GM18526 (cell line): ENCODE results near the gene TRAPPC14.

ENCODE experiments used
- POLR2A ChIP-seq: IDR thresholded peaks from 3 replicates; pipeline ENCODE4 v1.6.1; 2011; ENCODE audit not compliant: insufficient read length; ENCODE audit errors: extremely low read depth

TRAPPC14 gene

DNA sequence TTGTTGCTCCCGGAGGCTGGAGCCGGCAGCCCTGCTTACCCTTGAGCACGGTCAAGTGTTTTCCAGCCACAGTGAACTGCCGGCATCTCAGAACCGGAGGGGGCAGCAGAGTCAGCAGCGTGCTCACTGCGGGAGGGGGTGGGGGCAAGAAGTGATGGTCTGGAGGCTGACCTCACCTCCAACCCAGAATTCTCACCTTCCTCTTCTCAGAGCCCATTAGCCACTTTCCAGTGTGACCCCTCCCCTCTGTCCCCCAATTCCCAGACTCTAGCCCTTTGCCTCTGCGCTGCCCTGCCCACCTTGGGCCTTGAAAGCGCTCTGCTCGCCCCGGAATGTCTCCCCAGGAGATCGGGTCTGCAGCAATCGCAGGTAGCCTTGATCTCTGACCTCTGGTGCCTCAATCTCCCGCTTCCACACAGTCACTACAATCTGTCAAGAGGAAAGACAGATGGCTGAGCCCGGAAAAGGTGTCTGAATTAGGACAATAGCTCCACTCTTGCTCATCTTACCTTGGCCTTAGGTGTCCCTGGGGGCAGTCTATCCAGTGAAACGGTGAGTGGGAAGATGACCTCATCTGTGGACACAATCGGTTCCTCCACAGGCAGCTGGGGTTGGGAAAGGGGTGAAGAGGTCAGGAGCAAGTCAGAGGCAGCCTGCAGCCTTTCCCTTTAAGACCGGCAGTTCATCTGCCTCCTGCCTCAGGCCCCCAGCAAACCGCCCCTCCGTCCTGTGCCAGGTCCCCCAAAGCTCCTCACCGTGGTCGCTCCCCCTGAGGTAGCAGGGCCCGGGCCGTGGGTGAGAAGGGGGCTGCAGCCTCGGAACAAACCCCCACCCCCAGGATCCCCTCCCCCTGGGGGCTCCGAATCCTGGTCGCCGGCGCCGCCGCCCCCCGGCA lies 942 bp downstream of the TRAPPC14 start:
- no peak for TF ChIP-seq POLR2A

DNA sequence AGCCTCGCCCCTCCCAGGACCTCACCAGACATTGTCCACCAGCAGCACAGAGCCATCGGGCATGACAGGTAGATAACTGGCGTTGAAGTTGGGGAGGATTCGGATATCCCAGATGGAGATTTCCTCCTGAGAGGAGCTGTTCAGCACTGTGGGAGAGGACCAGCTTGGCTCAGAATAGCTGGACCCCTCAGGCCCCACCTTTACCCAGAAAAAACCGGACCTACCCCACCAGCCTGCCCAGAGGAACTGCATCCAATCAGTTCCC lies 1.5 kb downstream of the TRAPPC14 start:
- TF ChIP-seq POLR2A, result no peak

DNA sequence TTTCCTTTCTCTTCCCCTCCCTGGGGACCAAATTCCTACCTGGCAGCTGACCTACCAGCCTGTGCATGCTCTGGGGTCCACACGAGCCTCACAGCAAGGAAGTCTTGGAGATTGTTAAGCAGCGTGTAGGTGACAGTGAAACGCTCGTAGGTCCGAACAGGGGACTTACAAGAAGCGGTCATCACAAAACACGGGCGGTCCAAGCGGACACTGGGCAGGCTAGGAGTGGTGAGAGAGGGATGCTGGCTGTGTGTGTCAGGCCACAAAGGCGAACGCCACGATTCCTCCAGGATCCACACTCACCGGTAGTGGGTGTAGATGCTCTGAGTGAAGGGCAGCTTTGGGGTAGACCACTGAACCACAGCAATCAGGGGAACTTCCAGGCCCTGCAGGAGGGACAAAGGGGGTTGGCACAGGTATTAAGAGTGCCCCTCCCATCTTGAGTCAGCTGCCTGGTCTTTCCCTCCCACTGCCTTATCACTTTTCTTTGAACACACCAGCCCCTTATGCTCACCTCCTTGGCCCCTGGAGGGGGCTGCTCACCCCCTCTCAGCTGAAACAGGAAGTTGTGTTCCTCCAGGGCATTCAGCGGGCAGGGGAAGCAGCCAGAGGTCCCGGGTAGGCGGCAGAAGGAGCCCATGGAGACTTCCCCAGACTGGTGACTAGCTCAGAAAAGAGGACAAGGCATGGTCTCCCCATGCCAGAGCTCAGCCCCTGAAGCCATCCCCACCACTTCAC lies 2.0 kb downstream of the TRAPPC14 start:
- TF ChIP-seq POLR2A, result no peak

DNA sequence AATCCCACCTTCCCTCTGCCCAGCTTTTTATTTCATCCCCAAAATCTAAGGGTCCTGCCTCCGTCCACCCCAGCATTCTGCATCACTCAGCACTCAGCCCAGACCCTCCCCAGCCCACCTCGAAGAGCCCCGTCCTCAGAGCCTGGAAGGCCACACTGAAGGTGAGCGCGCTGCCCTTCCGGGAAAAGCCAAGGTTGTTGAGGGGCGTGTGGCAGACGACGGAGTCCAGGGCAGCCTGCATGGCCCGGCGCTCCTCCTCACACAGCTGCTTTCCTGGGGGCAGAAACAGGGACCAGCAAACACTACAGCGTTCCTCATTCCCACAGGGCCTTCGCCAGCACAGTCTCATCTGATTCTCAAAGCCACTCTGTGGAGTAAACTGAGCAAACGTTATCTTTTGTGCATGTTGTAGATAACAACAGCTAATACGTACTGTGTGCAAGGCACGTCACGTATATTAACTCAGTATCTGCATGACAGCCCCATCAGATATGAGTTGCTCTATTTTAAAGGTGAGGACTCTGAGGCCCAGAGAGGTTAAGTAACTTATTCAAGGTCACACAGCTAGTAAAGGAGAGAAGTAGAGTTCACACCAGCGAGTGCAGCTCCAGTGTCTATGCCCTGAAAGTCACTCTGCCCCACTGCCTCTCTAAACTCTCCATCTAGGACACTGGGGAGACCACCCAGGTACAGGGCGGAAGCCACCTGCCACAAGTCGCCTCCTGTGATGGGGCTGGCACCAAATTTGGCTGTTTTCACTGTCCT lies 2.8 kb downstream of the TRAPPC14 start:
- TF ChIP-seq POLR2A, result no peak

DNA sequence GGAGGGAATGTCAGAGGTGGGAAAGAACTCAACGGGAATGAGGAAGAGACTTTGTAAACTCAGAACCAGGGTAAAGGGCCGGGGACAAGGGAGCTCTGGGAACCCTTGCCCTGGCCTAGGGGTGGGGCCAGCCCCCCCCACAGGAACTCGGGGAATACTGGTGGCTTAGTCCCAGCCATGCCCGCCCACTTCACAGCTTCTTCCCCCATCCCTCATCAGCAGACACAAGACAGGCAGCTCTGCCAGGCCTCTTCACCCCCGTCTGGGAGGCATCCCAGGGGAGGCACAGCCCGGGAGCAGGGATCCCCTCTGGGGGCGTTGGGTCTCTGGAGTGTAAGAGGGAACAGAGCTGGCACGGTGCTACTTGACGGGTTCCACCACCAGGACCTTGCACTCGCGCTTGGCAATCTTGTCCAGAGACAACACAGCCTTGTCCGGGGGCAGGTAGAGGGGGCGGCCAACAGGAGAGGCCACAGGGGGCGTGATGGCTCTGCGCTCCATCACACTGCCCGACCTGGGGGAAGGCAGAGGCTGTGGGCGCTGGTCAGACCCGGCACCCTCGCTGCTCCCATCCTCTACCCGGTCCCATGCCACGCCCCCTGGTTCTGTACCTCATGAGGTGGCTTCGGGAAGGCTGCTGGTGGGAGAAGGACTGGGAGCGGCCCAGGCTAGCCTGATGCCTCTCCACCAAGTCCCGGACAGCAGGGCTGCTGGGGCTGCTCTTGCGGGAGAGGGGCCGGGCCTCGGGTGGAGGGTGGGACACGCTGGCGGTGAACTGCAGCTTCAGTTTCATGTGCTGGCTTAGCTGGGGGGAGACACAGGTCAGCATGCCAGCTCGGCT lies 3.7 kb downstream of the TRAPPC14 start:
- no peak for TF ChIP-seq POLR2A

DNA sequence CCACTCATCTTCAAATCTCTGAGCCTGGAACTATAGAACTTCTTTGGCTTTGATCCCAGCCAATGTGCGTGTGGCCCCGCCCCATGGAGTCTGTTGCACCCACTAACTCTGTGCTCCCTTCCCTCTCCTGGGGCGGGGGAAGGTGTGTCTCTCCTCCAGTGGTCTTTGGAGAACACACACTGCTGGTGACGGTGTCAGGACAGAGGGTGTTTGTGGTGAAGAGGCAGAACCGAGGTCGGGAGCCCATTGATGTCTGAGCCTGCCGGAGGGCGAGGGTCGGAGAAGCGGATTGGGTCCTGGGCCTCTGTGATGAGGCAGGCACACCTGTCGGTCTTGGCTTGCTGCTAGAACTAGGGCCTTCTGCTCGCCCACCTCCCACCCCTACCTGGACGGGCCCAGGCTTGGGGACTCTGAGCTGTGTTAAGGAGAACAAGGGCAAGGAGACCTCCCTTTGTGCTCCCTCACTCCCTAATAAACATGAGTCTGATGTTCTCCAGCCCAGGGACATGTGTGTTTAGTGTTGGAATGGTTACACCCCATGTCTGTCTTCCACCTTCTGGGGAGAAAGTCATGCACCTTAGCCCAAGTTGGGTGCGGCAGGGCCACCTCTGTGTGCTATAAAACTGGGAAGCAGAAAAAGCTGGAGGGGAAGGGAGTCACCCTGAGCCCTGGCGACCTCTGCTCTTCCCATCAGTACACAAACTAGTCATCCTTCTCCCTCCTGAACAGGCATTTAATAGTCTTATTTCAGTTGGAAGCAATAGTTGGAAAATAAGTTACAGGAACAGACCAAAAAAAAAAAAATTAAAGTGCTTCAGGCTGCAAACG lies 4.6 kb downstream of the TRAPPC14 start:
- no peak for TF ChIP-seq POLR2A

DNA sequence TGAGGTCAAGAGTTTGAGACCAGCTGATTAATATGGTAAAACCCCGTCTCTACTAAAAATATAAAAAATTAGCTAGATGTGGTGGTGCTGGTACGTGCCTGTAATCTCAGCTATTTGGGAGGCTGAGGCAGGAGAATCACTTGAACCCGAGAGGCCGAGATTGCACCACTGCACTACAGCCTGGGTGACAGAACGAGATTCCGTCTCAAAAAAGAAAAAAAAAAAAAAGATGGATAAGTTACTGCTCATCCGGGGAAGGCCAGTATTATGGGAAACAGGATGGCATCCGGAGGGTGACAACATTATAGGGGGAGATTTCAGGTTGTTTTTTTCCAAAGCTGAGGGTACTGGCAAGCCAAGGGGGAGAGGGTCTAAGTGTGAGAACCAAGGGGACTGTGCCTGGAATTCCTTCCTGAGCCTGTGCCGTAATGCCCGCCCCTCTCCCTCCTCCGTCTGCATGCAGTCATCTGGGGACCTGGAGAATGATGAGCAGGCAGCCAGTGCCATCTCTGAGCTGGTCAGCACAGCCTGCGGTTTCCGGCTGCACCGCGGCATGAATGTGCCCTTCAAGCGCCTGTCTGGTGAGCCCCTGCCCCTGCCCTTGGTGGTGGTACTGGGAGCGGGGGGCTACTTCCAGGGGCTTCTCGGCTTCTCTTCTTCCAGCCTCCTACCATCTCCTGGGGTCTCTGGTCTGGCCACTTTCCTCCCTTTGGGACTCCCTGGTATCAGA lies 5.4 kb downstream of the TRAPPC14 start:
- no peak for TF ChIP-seq POLR2A

DNA sequence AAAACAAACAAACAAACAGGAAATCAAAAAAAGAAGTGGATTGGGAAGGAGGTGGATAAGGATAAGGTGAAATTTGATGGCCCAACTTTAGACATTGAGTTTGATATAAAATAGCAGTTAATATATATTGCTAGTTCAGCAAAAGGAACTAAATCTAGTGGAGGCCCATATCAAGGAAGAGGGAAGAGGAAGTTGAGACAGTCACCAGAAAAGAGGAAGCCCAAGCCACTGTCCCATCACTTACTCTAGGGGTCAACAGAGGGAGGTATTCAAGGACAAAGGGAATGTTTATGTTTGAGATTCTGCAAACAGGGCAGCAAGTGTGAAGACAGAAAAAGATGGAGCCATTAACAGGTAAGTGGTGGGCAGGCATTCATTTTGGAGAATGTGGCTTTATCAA lies 6.1 kb downstream of the TRAPPC14 start:
- TF ChIP-seq POLR2A, result no peak

DNA sequence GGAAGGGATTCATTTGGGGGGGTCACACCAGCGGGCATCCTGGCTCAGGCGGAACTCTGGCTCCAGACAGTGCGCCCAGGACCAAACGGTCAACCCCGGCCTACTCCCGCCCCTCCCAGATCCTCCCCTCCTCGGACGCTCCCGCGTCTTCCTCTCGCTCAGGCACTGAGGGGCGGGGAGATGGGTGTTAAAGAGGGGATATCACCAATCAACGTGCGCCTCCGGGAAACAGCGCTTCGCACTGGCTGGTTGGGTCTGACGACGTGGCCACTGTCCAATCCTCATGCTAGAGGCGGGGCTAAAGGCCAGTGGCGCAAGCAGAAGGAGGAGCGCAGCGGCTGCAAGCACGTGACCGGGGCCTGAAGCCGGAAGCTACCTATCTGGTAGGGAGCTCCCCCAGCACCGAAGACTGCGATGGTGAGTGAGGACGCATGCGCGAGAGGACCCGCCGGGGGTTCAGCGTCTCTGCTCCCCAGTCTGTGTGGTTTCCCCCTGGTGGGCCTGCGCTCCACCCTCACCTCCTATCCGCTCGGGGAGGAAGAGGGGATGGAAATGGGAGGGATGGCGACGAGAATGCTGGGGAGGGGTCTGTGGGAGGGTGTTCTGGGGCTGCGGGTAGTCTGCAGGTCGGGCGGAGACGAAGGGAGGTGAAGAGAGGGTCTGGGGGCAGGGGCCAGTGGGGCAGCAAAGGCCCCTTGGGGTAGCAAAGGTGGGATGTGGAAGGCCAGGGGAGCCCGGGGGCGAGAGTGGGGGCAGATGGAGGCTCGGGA lies 9.8 kb downstream of the TRAPPC14 start, which contains the start of gene LAMTOR4:
LAMTOR4 (plus strand) TSS at position 360 of the 770 bp plus-strand sequence; CDS start at position 415, 55 bp downstream.
- TF ChIP-seq POLR2A, result peak; percentile 85

DNA sequence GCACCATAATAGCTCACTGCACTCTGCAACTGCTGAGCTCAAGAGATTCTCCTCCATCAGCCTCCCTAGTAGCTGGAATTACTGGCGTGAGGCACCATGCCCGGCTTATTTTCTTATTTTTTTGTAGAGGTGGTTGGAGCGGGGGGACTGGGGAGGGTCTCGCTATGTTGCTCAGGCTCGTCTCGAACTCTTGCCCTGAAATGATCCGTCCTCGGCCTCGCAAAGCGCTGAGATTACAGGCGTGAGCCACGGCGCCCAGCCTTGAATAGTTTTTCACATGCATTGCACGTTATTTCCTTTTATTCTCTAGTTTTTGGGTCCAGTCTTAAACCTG lies 10.3 kb downstream of the TRAPPC14 start:
- TF ChIP-seq POLR2A, result no peak

DNA sequence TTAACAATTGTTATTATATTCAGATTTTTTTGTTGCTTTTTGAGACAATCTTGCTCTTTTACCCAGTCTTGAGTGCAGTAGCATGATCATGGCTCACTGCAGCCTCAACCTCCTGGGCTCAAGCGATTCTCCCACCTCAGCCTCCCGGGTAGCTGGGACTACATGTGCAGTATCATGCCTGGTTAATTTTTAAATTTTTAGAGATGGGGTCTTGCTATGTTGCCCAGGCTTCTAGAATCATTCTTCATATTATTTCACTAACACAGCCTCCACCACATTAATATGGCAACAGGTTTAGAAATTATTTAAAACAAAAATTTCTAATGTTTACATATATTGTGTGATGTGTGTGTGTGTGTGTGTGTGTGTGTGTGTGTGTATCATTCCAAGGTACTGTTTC lies 11.2 kb downstream of the TRAPPC14 start:
- no peak for TF ChIP-seq POLR2A

DNA sequence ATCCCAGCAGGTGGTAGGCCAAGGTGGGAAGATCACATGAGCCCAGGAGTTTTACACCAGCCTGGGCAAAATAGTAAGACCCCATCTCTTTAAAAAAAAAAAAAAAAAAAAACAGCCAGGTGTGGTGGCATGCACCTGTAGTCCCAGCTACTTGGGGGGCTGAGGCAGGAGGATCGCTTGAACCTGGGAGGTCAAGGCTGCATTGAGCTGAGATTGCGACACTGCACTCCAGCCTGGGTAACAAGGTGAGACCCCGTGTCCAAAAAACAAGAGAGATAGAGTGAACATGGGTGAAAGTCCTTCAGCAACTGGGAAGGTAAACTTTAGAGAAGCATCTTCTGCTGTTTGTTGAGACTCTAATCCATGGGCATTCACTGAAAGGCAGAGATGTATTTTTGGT lies 16.1 kb downstream of the TRAPPC14 start:
- no peak for TF ChIP-seq POLR2A

DNA sequence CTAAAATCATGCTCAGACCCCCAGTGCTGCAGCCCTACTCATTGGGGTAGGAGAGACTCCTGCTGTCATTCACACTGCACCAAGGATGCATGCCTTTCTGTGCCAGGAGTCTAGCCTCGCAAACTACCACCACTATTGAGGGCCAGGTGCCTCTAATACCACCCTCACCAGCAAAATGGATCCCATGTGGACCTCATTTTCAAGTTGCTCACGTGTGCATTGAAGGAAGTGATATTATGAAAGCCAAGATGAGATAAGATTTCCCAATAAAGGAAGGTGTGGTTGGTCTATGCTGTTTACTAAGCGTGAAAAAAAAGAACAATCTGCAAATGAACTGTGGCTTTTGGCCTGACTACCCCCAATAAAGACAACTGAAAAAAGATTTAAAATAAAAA lies 17.0 kb downstream of the TRAPPC14 start:
- TF ChIP-seq POLR2A, result no peak
